DND-41 (cell line): ENCODE results near the gene GPR32.

Experiments
- ATAC-seq: fragments of 200-7000 bp; cut with Tn5 transposase; 3 replicates; pipeline ENCODE4 v1.9.1; 2021; ENCODE audit warnings: low read depth; ENCODE audit not compliant: insufficient read depth
- DNase-seq: peaks from one replicate; pipeline ENCODE4 v3.0.0-alpha.2; 2020
- H2AFZ ChIP-seq: 2 replicates; pipeline ENCODE4 v1.6.0; 2012; ENCODE audit warnings: low read depth, low read length
- H3K27ac ChIP-seq: 2 replicates; pipeline ENCODE4 v1.5.1; 2012; ENCODE audit warnings: low read length, inconsistent platforms
- H3K27me3 ChIP-seq: fragments of 200-600 bp; sonication (generic); 2 replicates; pipeline ENCODE4 v1.6.0; 2012; ENCODE audit warnings: low read length, mild to moderate bottlenecking, inconsistent platforms; ENCODE audit not compliant: insufficient read depth, poor library complexity
- H3K36me3 ChIP-seq: 2 replicates; pipeline ENCODE4 v1.5.1; 2012; ENCODE audit warnings: low read length, inconsistent platforms; ENCODE audit not compliant: insufficient read depth
- H3K4me1 ChIP-seq: 2 replicates; pipeline ENCODE4 v1.5.1; 2012; ENCODE audit warnings: mild to moderate bottlenecking, low read length; ENCODE audit not compliant: insufficient read depth
- H3K4me2 ChIP-seq: 2 replicates; pipeline ENCODE4 v1.6.0; 2012; ENCODE audit warnings: mild to moderate bottlenecking, moderate library complexity, low read length, inconsistent platforms; ENCODE audit not compliant: insufficient read depth
- H3K4me3 ChIP-seq, 2 experiments: fragments of 200-600 bp in 1 of 2; shearing (Covaris generic) in 1 of 2; 2 replicates each; pipeline ENCODE4 v1.5.1; 2012 to 2016; ENCODE audit warnings: inconsistent platforms in 2 of 2, low read length in 2 of 2, mild to moderate bottlenecking in 2 of 2, low read depth in 1 of 2, moderate library complexity in 1 of 2
- H3K79me2 ChIP-seq: 2 replicates; pipeline ENCODE4 v1.6.0; 2012; ENCODE audit warnings: low read length, inconsistent platforms; ENCODE audit not compliant: insufficient read depth
- H3K9ac ChIP-seq: 2 replicates; pipeline ENCODE4 v1.6.0; 2012; ENCODE audit warnings: low read depth, mild to moderate bottlenecking, inconsistent platforms, low read length, moderate library complexity
- H3K9me3 ChIP-seq: 2 replicates; pipeline ENCODE4 v1.5.1; 2012; ENCODE audit warnings: low read length, moderate library complexity, mild to moderate bottlenecking, inconsistent platforms; ENCODE audit not compliant: insufficient read depth, severe bottlenecking
- H4K20me1 ChIP-seq: 2 replicates; pipeline ENCODE4 v1.6.0; 2012; ENCODE audit warnings: low read length; ENCODE audit not compliant: insufficient read depth
- EZH2 ChIP-seq: IDR thresholded peaks from 3 replicates; pipeline ENCODE4 v1.6.1; 2012; ENCODE audit warnings: borderline replicate concordance, low read depth, mild to moderate bottlenecking, moderate library complexity, low read length, inconsistent platforms; ENCODE audit not compliant: severe bottlenecking
- TF ChIP-seq, protein P1 (sequence below): IDR thresholded peaks from 2 replicates; pipeline ENCODE4 v1.5.1; 2012; ENCODE audit warnings: borderline replicate concordance, low read length, moderate library complexity, mild to moderate bottlenecking; ENCODE audit not compliant: poor library complexity, severe bottlenecking; ENCODE audit errors: extremely low read depth

Gene GPR32

DNA sequence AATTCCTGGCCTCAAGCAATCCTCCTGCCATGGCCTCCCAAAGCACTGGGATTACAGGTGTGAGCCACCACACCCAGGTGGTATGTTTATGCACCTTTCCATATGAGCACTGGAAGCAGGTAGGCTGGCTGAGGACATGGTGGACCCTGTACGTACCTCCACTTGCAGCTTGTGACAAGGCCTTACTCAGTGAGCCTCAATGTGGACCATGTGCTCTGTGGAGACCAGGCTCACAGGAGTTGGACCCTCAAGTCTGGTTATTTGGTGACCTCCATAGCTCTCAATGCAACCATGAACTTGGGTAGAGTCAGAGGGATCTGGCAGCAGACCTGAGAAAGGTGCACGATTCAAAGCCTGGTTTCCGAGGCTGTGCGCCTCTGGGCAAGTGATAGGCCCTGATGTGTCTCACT lies 25.4 kb downstream of the GPR32 start:
- H3K36me3 ChIP-seq: peaks cover 54% of the 10 kb centered on the region
- H3K27ac ChIP-seq: no peak overlapping the region
- H3K9ac ChIP-seq: no peak overlapping the region
- H3K9me3 ChIP-seq: no peaks in the 10 kb centered on the region
- H3K27me3 ChIP-seq: no peaks in the 10 kb centered on the region
- DNase-seq (peak; percentile 37), ATAC-seq (peak; percentile 5; the same call in 2 of the 3 replicates)
- H3K79me2 ChIP-seq: peaks cover 33% of the 10 kb centered on the region
- H3K4me2 ChIP-seq: no peak overlapping the region
- peaks cover 6% of the 10 kb centered on the region; the same call in 1 of the 2 replicates for H3K4me1 ChIP-seq
- H3K4me3 ChIP-seq: no peak overlapping the region
- H4K20me1 ChIP-seq: peaks cover 83% of the 10 kb centered on the region
- TF ChIP-seq EZH2: no peak
- TF ChIP-seq, protein P1, sequence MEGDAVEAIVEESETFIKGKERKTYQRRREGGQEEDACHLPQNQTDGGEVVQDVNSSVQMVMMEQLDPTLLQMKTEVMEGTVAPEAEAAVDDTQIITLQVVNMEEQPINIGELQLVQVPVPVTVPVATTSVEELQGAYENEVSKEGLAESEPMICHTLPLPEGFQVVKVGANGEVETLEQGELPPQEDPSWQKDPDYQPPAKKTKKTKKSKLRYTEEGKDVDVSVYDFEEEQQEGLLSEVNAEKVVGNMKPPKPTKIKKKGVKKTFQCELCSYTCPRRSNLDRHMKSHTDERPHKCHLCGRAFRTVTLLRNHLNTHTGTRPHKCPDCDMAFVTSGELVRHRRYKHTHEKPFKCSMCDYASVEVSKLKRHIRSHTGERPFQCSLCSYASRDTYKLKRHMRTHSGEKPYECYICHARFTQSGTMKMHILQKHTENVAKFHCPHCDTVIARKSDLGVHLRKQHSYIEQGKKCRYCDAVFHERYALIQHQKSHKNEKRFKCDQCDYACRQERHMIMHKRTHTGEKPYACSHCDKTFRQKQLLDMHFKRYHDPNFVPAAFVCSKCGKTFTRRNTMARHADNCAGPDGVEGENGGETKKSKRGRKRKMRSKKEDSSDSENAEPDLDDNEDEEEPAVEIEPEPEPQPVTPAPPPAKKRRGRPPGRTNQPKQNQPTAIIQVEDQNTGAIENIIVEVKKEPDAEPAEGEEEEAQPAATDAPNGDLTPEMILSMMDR: no peak
- H2AFZ ChIP-seq: no peak overlapping the region

DNA sequence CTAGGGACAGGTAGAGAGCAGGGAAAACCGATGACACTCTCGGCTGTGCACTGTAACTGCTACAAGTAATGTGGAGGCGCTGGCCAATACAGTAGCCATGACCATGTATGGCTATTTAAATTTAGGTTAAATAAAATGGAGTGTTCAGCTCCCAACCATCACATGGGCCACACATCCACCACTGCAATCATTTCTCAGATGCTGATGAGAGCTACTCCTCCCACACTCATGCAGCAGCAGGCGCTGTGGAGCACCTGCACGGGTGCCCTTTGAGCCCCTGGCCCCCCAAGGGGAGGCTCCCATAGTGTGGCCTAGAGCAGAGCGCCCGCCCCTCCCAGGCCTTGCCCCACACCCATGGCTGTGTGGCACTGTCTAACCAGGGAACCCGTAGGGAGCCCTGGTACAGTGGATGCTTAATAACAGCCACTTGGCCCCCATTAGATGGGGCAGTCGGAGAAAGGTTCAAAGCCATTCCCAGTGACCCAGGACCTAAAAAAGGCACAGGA lies 25.9 kb downstream of the GPR32 start:
- Histone ChIP-seq H2AFZ (no peak overlapping the region), H3K79me2 (peaks cover 38% of the 10 kb centered on the region), H3K4me1 (peaks cover 12% of the 10 kb centered on the region), H3K4me3 (no peak overlapping the region), H3K9me3 (no peaks in the 10 kb centered on the region), H3K36me3 (peaks cover 59% of the 10 kb centered on the region), H3K27ac (no peak overlapping the region), H3K4me2 (no peak overlapping the region), H3K9ac (no peak overlapping the region), H4K20me1 (peaks cover 86% of the 10 kb centered on the region), H3K27me3 (no peaks in the 10 kb centered on the region)
- DNase-seq (peak; percentile 43), ATAC-seq (peak; percentile 10)
- no peak for TF ChIP-seq EZH2
- TF ChIP-seq, protein P1: peak; percentile 39

DNA sequence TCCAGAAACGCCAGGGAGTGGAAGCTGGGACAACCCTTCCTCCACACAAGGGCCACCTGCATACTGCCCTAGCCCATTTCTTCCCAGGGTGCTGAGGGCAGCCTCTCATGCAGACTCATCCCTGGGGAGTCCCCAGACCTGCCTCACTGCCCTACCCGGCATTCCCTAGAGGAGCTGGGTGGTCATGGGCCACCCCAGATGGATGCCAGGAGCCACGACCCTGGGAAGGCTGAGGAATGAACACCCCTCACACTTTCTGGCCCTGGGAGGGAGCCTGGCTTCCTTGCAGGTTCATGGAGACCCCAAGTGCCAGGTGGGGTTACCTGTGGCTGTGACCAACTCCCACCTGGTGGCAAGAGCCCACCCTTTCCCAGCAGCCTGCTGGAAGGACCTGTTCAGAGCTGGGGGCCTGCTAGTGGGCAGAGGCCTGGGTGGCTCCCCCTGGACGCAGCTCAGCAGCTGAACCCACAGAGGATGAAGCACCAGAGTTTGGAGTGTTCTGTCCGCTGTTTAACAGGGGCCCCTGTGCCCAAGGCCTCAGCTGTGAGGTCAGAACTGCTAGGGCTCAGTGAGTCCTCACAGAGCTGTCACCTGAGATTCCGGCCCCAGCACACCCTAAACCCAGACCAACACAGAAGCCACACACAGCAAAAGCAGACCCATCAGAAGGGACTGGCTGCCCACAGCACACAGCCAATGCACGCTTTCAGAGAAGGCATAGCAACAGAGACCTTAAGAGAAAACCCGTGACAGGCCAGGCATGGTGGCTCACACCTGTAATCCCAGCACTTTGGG lies 26.6 kb downstream of the GPR32 start:
- TF ChIP-seq EZH2: no peak
- TF ChIP-seq, protein P1: no peak
- DNase-seq (no peak), ATAC-seq (no peak)
- Histone ChIP-seq H2AFZ (no peak overlapping the region), H3K4me1 (peaks cover 14% of the 10 kb centered on the region), H4K20me1 (peaks cover 85% of the 10 kb centered on the region), H3K27me3 (no peaks in the 10 kb centered on the region), H3K27ac (no peak overlapping the region), H3K9me3 (no peaks in the 10 kb centered on the region), H3K36me3 (peaks cover 63% of the 10 kb centered on the region), H3K4me2 (no peak overlapping the region), H3K79me2 (peaks cover 43% of the 10 kb centered on the region), H3K4me3 (no peak overlapping the region), H3K9ac (no peak overlapping the region)
